GM23338 (cell line): ENCODE measurements around the gene HHAT. TPM values are rescaled to one million over a fixed set of nuclear protein-coding genes. Genes with fewer than 3 reads are reported as not detected.

ENCODE experiments used
- ATAC-seq: fragments of 200-7000 bp; cut with Tn5 transposase; 3 replicates; pipeline ENCODE4 v1.9.1; 2020
- DNase-seq: peaks from one replicate; pipeline ENCODE4 v3.0.0-alpha.2; 2015; ENCODE audit warnings: low spot score
- H2AFZ ChIP-seq: fragments of 200-600 bp; sonication (generic); 2 replicates; pipeline ENCODE4 v1.8.0; 2016; ENCODE audit warnings: antibody characterized with exemption, mild to moderate bottlenecking, moderate library complexity
- H3F3A ChIP-seq: fragments of 200-600 bp; sonication (generic); replicated peaks from 2 replicates; pipeline ENCODE4 v1.8.0; 2017; ENCODE audit warnings: antibody characterized with exemption, mixed run types, low read depth
- H3K27ac ChIP-seq: fragments of 200-600 bp; sonication (generic); 2 replicates; pipeline ENCODE4 v1.6.1; 2016; ENCODE audit warnings: low read depth
- H3K27me3 ChIP-seq: fragments of 200-600 bp; sonication (generic); 2 replicates; pipeline ENCODE4 v1.8.0; 2016; ENCODE audit warnings: mild to moderate bottlenecking, mixed run types, moderate library complexity; ENCODE audit not compliant: insufficient read depth
- H3K36me3 ChIP-seq: fragments of 200-600 bp; sonication (generic); 2 replicates; pipeline ENCODE4 v1.8.0; 2016; ENCODE audit warnings: mild to moderate bottlenecking; ENCODE audit not compliant: insufficient read depth
- H3K4me1 ChIP-seq: fragments of 200-600 bp; sonication (generic); 2 replicates; pipeline ENCODE4 v1.8.0; 2016; ENCODE audit warnings: mild to moderate bottlenecking, moderate library complexity; ENCODE audit not compliant: insufficient read depth
- H3K4me2 ChIP-seq: fragments of 200-600 bp; sonication (generic); 2 replicates; pipeline ENCODE4 v1.7.1; 2017; ENCODE audit warnings: mixed run types
- H3K4me3 ChIP-seq: fragments of 200-600 bp; sonication (generic); 2 replicates; pipeline ENCODE4 v1.6.1; 2016; ENCODE audit warnings: mixed run types
- H3K79me2 ChIP-seq: fragments of 200-600 bp; sonication (generic); replicated peaks from 2 replicates; pipeline ENCODE4 v1.8.0; 2017; ENCODE audit warnings: mild to moderate bottlenecking; ENCODE audit not compliant: insufficient read depth
- H3K9me2 ChIP-seq: fragments of 200-600 bp; sonication (generic); 2 replicates; pipeline ENCODE4 v1.8.0; 2017; ENCODE audit not compliant: insufficient read depth
- H4K20me1 ChIP-seq: fragments of 200-600 bp; sonication (generic); replicated peaks from 2 replicates; pipeline ENCODE4 v1.8.0; 2017; ENCODE audit warnings: mild to moderate bottlenecking; ENCODE audit not compliant: insufficient read depth
- H3K27ac Mint-ChIP-seq: 2 replicates; pipeline ENCODE4 v1.8.0; 2020; ENCODE audit warnings: inconsistent platforms, mild to moderate bottlenecking, moderate library complexity, mixed read lengths
- H3K27me3 Mint-ChIP-seq: 3 replicates; pipeline ENCODE4 v1.8.0; 2022; ENCODE audit warnings: low read depth, mild to moderate bottlenecking, moderate library complexity, mixed read lengths, inconsistent platforms; ENCODE audit not compliant: insufficient read depth, poor library complexity
- H3K36me3 Mint-ChIP-seq: 3 replicates; pipeline ENCODE4 v1.8.0; 2021; ENCODE audit warnings: low read depth, mild to moderate bottlenecking, inconsistent platforms, moderate library complexity, mixed read lengths
- H3K4me1 Mint-ChIP-seq: 3 replicates; pipeline ENCODE4 v1.8.0; 2020; ENCODE audit warnings: mild to moderate bottlenecking, inconsistent platforms, mixed read lengths
- H3K4me3 Mint-ChIP-seq: 3 replicates; pipeline ENCODE4 v1.8.0; 2021; ENCODE audit warnings: moderate library complexity, mild to moderate bottlenecking, inconsistent platforms, mixed read lengths
- H3K9me3 Mint-ChIP-seq: 3 replicates; pipeline ENCODE4 v1.8.0; 2020; ENCODE audit warnings: moderate library complexity, mild to moderate bottlenecking, inconsistent platforms, mixed read lengths
- CREB1 ChIP-seq: fragments of 250-450 bp; sonication (Bioruptor Pico); IDR thresholded peaks from 2 replicates; pipeline ENCODE4 v1.5.0; 2020; ENCODE audit warnings: low read depth, mild to moderate bottlenecking, moderate library complexity
- ETS1 ChIP-seq: IDR thresholded peaks from 2 replicates; pipeline ENCODE4 v1.6.1; 2016; ENCODE audit warnings: antibody characterized with exemption
- EZH2 ChIP-seq: fragments of 200-600 bp; sonication (generic); IDR thresholded peaks from one replicate; pipeline ENCODE4 v1.8.0; 2017; ENCODE audit warnings: antibody characterized with exemption, mild to moderate bottlenecking, low read depth; ENCODE audit not compliant: unreplicated experiment
- JUNB ChIP-seq: IDR thresholded peaks from one replicate; pipeline ENCODE4 v1.6.1; 2016; ENCODE audit warnings: antibody characterized with exemption; ENCODE audit not compliant: unreplicated experiment
- NANOG ChIP-seq: IDR thresholded peaks from 2 replicates; pipeline ENCODE4 v1.6.1; 2016; ENCODE audit warnings: antibody characterized with exemption, borderline replicate concordance
- POLR2AphosphoS5 ChIP-seq: IDR thresholded peaks from 2 replicates; pipeline ENCODE4 v1.6.1; 2016; ENCODE audit warnings: antibody characterized with exemption, low read depth
- REST ChIP-seq: IDR thresholded peaks from one replicate; pipeline ENCODE4 v1.6.1; 2018; ENCODE audit warnings: antibody characterized with exemption; ENCODE audit not compliant: unreplicated experiment
- ZNF114 ChIP-seq: fragments of 250-450 bp; sonication (Bioruptor Pico); IDR thresholded peaks from 2 replicates; pipeline ENCODE4 v1.5.0; 2020; ENCODE audit warnings: mild to moderate bottlenecking, moderate library complexity
- ZNF462 ChIP-seq: fragments of 250-450 bp; sonication (Bioruptor Pico); IDR thresholded peaks from 2 replicates; pipeline ENCODE4 v1.5.0; 2020; ENCODE audit warnings: mild to moderate bottlenecking, moderate library complexity
- polyA plus RNA-seq: library from polyadenylated mRNA; unstranded; fragments of >200 nt; fragmentation: Nextera tagmentation; extraction: Ambion mirVana; gene quantifications from 2 replicates; pipeline ENCODE4 v1.2.1, GENCODE V29; 2016
- total RNA-seq: library from RNA; depleted of rRNA; stranded (reverse); fragments of >200 nt; shearing (Covaris generic); gene quantifications from 2 replicates; pipeline ENCODE4 v1.2.3, GENCODE V29; 2014

HHAT gene
- total and polyA plus RNA-seq, 2 experiments from 2014 or later = 0.11 to 0.66 TPM

- Histone ChIP-seq H3F3A (no peaks in the 10 kb centered on the region), H4K20me1 (no peaks in the 10 kb centered on the region), H3K79me2 (no peaks in the 10 kb centered on the region), H3K27me3 (peaks cover 31% of the 10 kb centered on the region), H2AFZ (peak overlapping the region; percentile 78), H3K4me1 (peaks cover 38% of the 10 kb centered on the region), H3K9me2 (0 out of 2 replicates have a peak, but pooled peaks cover 3% of the 10 kb centered on the region), H3K4me2 (peak overlapping the region; percentile 60; the same call in 1 of the 2 replicates), H3K4me3 (no peak overlapping the region), H3K36me3 (no peaks in the 10 kb centered on the region), H3K27ac (no peak overlapping the region)
- no peak for TF ChIP-seq ETS1
- TF ChIP-seq ZNF114 (CRISPR knock-in tag) = no peak
- no peak for TF ChIP-seq CREB1 (CRISPR knock-in tag)
- TF ChIP-seq ZNF462 = no peak
- no peak for TF ChIP-seq REST
- TF ChIP-seq JUNB = no peak
- no peak for TF ChIP-seq NANOG
- TF ChIP-seq EZH2 = no peak
- TF ChIP-seq POLR2AphosphoS5 = no peak
- H3K36me3 Mint-ChIP-seq = no peaks in the 10 kb centered on the region
- H3K4me1 Mint-ChIP-seq = peaks cover 48% of the 10 kb centered on the region
- H3K27me3 Mint-ChIP-seq = peaks cover 20% of the 10 kb centered on the region
- H3K4me3 Mint-ChIP-seq = no peak overlapping the region
- H3K27ac Mint-ChIP-seq = no peak overlapping the region; the same call in 1 of the 2 replicates
- DNase-seq = peak; percentile 57
- H3K9me3 Mint-ChIP-seq = peaks cover 3% of the 10 kb centered on the region; the same call in 1 of the 3 replicates
- ATAC-seq = peak; percentile 21
Measured at GRCh38 chr1:210294999-210295745, 33.5 kb upstream of the HHAT start.
